ENCODE results near the gene SGCA. TPM values are rescaled to one million over a fixed set of nuclear protein-coding genes. Genes with fewer than 3 reads are reported as not detected.

SGCA gene
- total and polyA plus RNA-seq, 9 of the 15 experiments (the other 6 are each of a cell fraction or from before 2014, with no cell fraction given): not detected

- TF ChIP-seq ZBTB40 (IDR thresholded peaks at IDR 0.05) (no peak; the same call in 1 of the 2 replicates), ZBTB40 (CRISPR knock-in tag; IDR thresholded peaks at IDR 0.05) (no peak), TRIM24 (IDR thresholded peaks at IDR 0.05) (peak in 1 of 2 experiments; percentile 54; a peak in 3 of 4 replicates), FOXK2 (conservative IDR thresholded peaks at IDR 0.05 in 1 of 2, IDR thresholded peaks at IDR 0.05 in 1 of 2; ENCODE audit: low read depth in 2 of 2) (no peak), POLR2A (conservative IDR thresholded peaks at IDR 0.05) (no peak; the same call in 1 of the 2 replicates), SIN3A (IDR thresholded peaks at IDR 0.05; ENCODE audit: borderline replicate concordance in 2 of 2, control insufficient read depth in 1 of 2, low read depth in 2 of 2, low read length in 2 of 2) (no peak), NELFE (IDR thresholded peaks at IDR 0.05; ENCODE audit: insufficient read depth, insufficient read length) (no peak), GATA2 (CRISPR knock-in tag; IDR thresholded peaks at IDR 0.05) (no peak), MXD1 (CRISPR knock-in tag; IDR thresholded peaks at IDR 0.05; ENCODE audit: borderline replicate concordance, poor library complexity, severe bottlenecking) (no peak), VEZF1 (CRISPR knock-in tag; IDR thresholded peaks at IDR 0.05) (peak; percentile 92), ZNF408 (CRISPR knock-in tag; IDR thresholded peaks at IDR 0.05; ENCODE audit: low read depth) (no peak), ZNF76 (CRISPR knock-in tag; IDR thresholded peaks at IDR 0.05; ENCODE audit: borderline replicate concordance) (no peak), POLR2G (IDR thresholded peaks at IDR 0.05; ENCODE audit: low read depth, low read length) (0 out of 2 replicates have a peak, but pooled peaks have one; percentile 26), ELK1 (CRISPR knock-in tag; IDR thresholded peaks at IDR 0.05) (no peak), XRCC5 (IDR thresholded peaks at IDR 0.05; ENCODE audit: low read depth, low read length) (peak; percentile 84; the same call in 1 of the 2 replicates), LEF1 (IDR thresholded peaks at IDR 0.05) (peak; percentile 77)
These were observed 13.8 kb upstream of the SGCA start (continued) for GRCh38 chr17:50151937-50152547.
